Measurements from ENCODE around the gene CFAP45.

Gene CFAP45

GRCh38 chr1:159869173-159869572 is 30.8 kb downstream of the CFAP45 start:
- FAIRE-seq = no peak
- no peak for TF ChIP-seq CTCF (IDR thresholded peaks at IDR 0.05; ENCODE audit: insufficient read depth, missing control alignments)
- no peak for DNase-seq (ENCODE audit: insufficient read length, low spot score)

GRCh38 chr1:159868766-159869165 is 31.2 kb downstream of the CFAP45 start:
- no peak for DNase-seq (ENCODE audit: insufficient read length, low spot score)

GRCh38 chr1:159867664-159868026 is 32.3 kb downstream of the CFAP45 start:
- no peak for FAIRE-seq
- TF ChIP-seq CTCF (IDR thresholded peaks at IDR 0.05; ENCODE audit: insufficient read depth, missing control alignments) = no peak
- DNase-seq (ENCODE audit: insufficient read length, low spot score) = no peak

More at GRCh38 chr1:159868766-159869165, 31.2 kb downstream of the CFAP45 start:
- no peak for FAIRE-seq
- no peak for TF ChIP-seq CTCF (IDR thresholded peaks at IDR 0.05; ENCODE audit: insufficient read depth, missing control alignments)

- no peak for FAIRE-seq
- DNase-seq (ENCODE audit: insufficient read length, low spot score) = no peak
- TF ChIP-seq CTCF (IDR thresholded peaks at IDR 0.05; ENCODE audit: insufficient read depth, missing control alignments) = no peak
Measured at GRCh38 chr1:159866905-159867663, 32.9 kb downstream of the CFAP45 start.

- no peak for TF ChIP-seq CTCF (IDR thresholded peaks at IDR 0.05; ENCODE audit: insufficient read depth, missing control alignments)
- FAIRE-seq = no peak
- no peak for DNase-seq (ENCODE audit: insufficient read length, low spot score)
Measured at GRCh38 chr1:159866066-159866465, 33.9 kb downstream of the CFAP45 start.

- no peak for TF ChIP-seq CTCF (IDR thresholded peaks at IDR 0.05; ENCODE audit: insufficient read depth, missing control alignments)
- FAIRE-seq (no peak), DNase-seq (ENCODE audit: insufficient read length, low spot score) (no peak)
Measured at GRCh38 chr1:159864262-159864661, 35.7 kb downstream of the CFAP45 start.

GRCh38 chr1:159862557-159862956 is 37.4 kb downstream of the CFAP45 start, which contains the start of gene VSIG8:
Gene VSIG8 (minus strand): TSS chr1:159862657. CDS start chr1:159862521, 136 bp downstream.
- FAIRE-seq (no peak), DNase-seq (ENCODE audit: insufficient read length, low spot score) (no peak)
- no peak for TF ChIP-seq CTCF (IDR thresholded peaks at IDR 0.05; ENCODE audit: insufficient read depth, missing control alignments)
